Colonic mucosa (tissue), 4 donors: ENCODE results near the gene PIP4K2B. TPM values are rescaled to one million over a fixed set of nuclear protein-coding genes. Genes with fewer than 3 reads are reported as not detected.
A peak's percentile ranks its signal among the peaks of the same experiment; 100 is the strongest.

ENCODE experiments used
- DNase-seq: peaks from one replicate; pipeline ENCODE4 v3.0.0-alpha.2; 2020
- H3K27ac ChIP-seq: fragments of 200-600 bp; one replicate; pipeline ENCODE4 v1.8.0; 2021
- H3K27me3 ChIP-seq: fragments of 200-600 bp; one replicate; pipeline ENCODE4 v1.8.0; 2021
- H3K36me3 ChIP-seq: fragments of 200-600 bp; one replicate; pipeline ENCODE4 v1.8.0; 2021
- H3K4me1 ChIP-seq: fragments of 200-600 bp; one replicate; pipeline ENCODE4 v1.8.0; 2021; ENCODE audit warnings: mild to moderate bottlenecking
- H3K4me3 ChIP-seq: fragments of 200-600 bp; one replicate; pipeline ENCODE4 v1.8.0; 2021
- H3K9ac ChIP-seq, 2 donors: one replicate each; pipeline ENCODE4 v1.7.0; 2013; ENCODE audit warnings: control low read depth in 2 of 2, low read depth in 2 of 2, low read length in 2 of 2
- H3K9me3 ChIP-seq: fragments of 200-600 bp; one replicate; pipeline ENCODE4 v1.8.0; 2021
- intact Hi-C: fragments of 100-400 bp; cut with DNase I; formaldehyde crosslinking; loops from one replicate; pipeline ENCODE4 v1.14.1; 2022
- total RNA-seq, 2 donors: library from RNA; stranded (reverse); fragmentation: NEBNext Ultra II Directional in 1 of 2; extraction: Animal tissue kit (Norgen Biotek cat#: 25700) in 1 of 2; gene quantifications; one replicate each; pipeline ENCODE4 v1.2.1, GENCODE V29; 2021
- TF ChIP-seq, protein P1 (sequence below): fragments of 200-600 bp; IDR thresholded peaks from one replicate; pipeline ENCODE4 v1.8.0; 2022; ENCODE audit warnings: antibody characterized with exemption, mild to moderate bottlenecking
- donor health status: healthy.
- donor health status: DM: no; HTN: no; CAD: no.
- donor health status: DM: no; HTN: no; CAD: no.

PIP4K2B gene
- total RNA-seq, 2 donors from 2014 or later = 16.8 to 19.6 TPM

- Histone ChIP-seq H3K4me1 (peaks cover 21% of the 10 kb centered on the region), H3K9ac (peak overlapping the region; percentile 13 to 86), H3K4me3 (no peak overlapping the region), H3K9me3 (no peaks in the 10 kb centered on the region), H3K36me3 (no peaks in the 10 kb centered on the region), H3K27ac (peak overlapping the region; percentile 90), H3K27me3 (no peaks in the 10 kb centered on the region)
- TF ChIP-seq, protein P1, sequence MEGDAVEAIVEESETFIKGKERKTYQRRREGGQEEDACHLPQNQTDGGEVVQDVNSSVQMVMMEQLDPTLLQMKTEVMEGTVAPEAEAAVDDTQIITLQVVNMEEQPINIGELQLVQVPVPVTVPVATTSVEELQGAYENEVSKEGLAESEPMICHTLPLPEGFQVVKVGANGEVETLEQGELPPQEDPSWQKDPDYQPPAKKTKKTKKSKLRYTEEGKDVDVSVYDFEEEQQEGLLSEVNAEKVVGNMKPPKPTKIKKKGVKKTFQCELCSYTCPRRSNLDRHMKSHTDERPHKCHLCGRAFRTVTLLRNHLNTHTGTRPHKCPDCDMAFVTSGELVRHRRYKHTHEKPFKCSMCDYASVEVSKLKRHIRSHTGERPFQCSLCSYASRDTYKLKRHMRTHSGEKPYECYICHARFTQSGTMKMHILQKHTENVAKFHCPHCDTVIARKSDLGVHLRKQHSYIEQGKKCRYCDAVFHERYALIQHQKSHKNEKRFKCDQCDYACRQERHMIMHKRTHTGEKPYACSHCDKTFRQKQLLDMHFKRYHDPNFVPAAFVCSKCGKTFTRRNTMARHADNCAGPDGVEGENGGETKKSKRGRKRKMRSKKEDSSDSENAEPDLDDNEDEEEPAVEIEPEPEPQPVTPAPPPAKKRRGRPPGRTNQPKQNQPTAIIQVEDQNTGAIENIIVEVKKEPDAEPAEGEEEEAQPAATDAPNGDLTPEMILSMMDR = no peak
- intact Hi-C loops = no loop called here
- DNase-seq = no peak
Observed at GRCh38 chr17:38741461-38741860, 57.9 kb downstream of the PIP4K2B start.

GRCh38 chr17:38740806-38741205, 58.5 kb downstream of the PIP4K2B start:
- peaks cover 21% of the 10 kb centered on the region for H3K4me1 ChIP-seq

GRCh38 chr17:38740044-38740443, 59.3 kb downstream of the PIP4K2B start:
- TF ChIP-seq, protein P1 = no peak
- H3K9me3 ChIP-seq = no peaks in the 10 kb centered on the region
- H3K27me3 ChIP-seq = no peaks in the 10 kb centered on the region
- H3K9ac ChIP-seq = peak overlapping the region in 1 of 2 donors; percentile 22
- DNase-seq = no peak
- H3K4me1 ChIP-seq = peaks cover 21% of the 10 kb centered on the region
- no peak overlapping the region for H3K27ac ChIP-seq
- intact Hi-C loops = no loop called here
- no peak overlapping the region for H3K4me3 ChIP-seq
- no peaks in the 10 kb centered on the region for H3K36me3 ChIP-seq

More at GRCh38 chr17:38740806-38741205, 58.5 kb downstream of the PIP4K2B start:
- H3K4me3 ChIP-seq = no peak overlapping the region
- H3K9me3 ChIP-seq = no peaks in the 10 kb centered on the region
- H3K9ac ChIP-seq = peak overlapping the region in 1 of 2 donors; percentile 4
- H3K27ac ChIP-seq = peak overlapping the region; percentile 90
- no peaks in the 10 kb centered on the region for H3K27me3 ChIP-seq
- TF ChIP-seq, protein P1 = no peak
- no peak for DNase-seq
- H3K36me3 ChIP-seq = no peaks in the 10 kb centered on the region
- intact Hi-C loops = no loop called here

DNA sequence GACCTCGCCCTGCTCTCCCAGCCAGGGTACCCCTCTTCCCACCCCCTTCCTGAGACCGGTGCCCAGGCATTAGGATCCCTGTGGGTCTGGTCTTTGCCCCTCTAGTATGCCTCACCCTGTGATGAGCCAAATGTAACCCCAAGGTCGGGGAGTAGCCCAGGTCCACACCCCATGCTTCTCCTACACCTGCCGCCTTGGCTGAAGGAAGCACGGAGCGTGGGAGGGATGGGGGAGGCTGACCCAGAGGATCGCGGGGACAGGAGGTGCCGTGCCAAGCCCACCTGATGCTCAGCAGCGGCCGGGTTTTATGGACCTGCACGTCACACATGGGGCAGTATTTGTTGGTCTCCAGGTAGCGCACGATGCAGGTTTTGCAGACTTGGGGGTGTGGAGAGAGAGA, 60.1 kb downstream of the PIP4K2B start:
- Histone ChIP-seq H3K27me3 (no peaks in the 10 kb centered on the region), H3K9me3 (no peaks in the 10 kb centered on the region), H3K4me1 (peaks cover 21% of the 10 kb centered on the region), H3K9ac (peak overlapping the region in 1 of 2 donors; percentile 22), H3K36me3 (no peaks in the 10 kb centered on the region), H3K27ac (no peak overlapping the region), H3K4me3 (no peak overlapping the region)
- TF ChIP-seq, protein P1 = no peak
- DNase-seq = no peak
- intact Hi-C loops = no loop called here

DNA sequence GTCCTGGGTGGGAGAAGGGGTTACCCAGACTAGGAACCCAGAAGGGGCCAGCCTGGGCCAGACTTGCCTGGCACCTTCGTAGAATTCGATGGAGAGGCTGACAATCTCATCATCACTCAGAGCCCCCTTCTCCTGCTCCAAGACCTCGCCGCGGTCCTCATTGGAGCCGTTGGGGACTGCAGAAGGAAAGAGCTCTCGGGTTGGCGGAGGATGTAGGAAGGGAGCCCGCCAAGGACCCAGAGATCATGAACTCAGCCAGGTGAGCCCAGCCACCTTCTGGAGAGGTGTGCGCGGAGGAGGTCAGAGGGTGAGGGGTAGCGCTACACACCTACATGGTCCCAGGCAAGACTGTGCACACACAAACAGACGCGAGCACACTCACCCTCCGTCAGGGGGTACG, 60.7 kb downstream of the PIP4K2B start:
- H3K27ac ChIP-seq = no peak overlapping the region
- DNase-seq = no peak
- peak overlapping the region in 1 of 2 donors; percentile 22 for H3K9ac ChIP-seq
- no peaks in the 10 kb centered on the region for H3K36me3 ChIP-seq
- no peaks in the 10 kb centered on the region for H3K9me3 ChIP-seq
- intact Hi-C loops = no loop called here
- peaks cover 21% of the 10 kb centered on the region for H3K4me1 ChIP-seq
- TF ChIP-seq, protein P1 = no peak
- no peaks in the 10 kb centered on the region for H3K27me3 ChIP-seq
- no peak overlapping the region for H3K4me3 ChIP-seq
